ENCODE data around the gene INS.

The INS gene

GRCh38 chr11:2144544-2145248 is 16.3 kb downstream of the INS start:
- Histone ChIP-seq H3K9me3 (ENCODE audit: control insufficient read depth, low read depth, low read length) (no peaks in the 10 kb centered on the region), H3K9ac (ENCODE audit: low read length) (no peak overlapping the region), H3K4me3 (ENCODE audit: low read length) (no peak overlapping the region), H3K36me3 (ENCODE audit: control insufficient read depth, low read depth, low read length) (no peaks in the 10 kb centered on the region), H3K27ac (ENCODE audit: low read length) (no peak overlapping the region), H3K4me1 (ENCODE audit: control insufficient read depth, low read depth, low read length) (peaks cover 8% of the 10 kb centered on the region), H3K27me3 (ENCODE audit: control insufficient read depth, insufficient read depth, low read length) (peaks cover 100% of the 10 kb centered on the region)

- Histone ChIP-seq H3K27me3 (ENCODE audit: control insufficient read depth, insufficient read depth, low read length) (peaks cover 97% of the 10 kb centered on the region), H3K9ac (ENCODE audit: low read length) (no peak overlapping the region), H3K4me3 (ENCODE audit: low read length) (no peak overlapping the region), H3K27ac (ENCODE audit: low read length) (no peak overlapping the region), H3K4me1 (ENCODE audit: control insufficient read depth, low read depth, low read length) (peaks cover 8% of the 10 kb centered on the region), H3K9me3 (ENCODE audit: control insufficient read depth, low read depth, low read length) (no peaks in the 10 kb centered on the region), H3K36me3 (ENCODE audit: control insufficient read depth, low read depth, low read length) (no peaks in the 10 kb centered on the region)
These were observed 17.0 kb downstream of the INS start for GRCh38 chr11:2143799-2144543.

- no peaks in the 10 kb centered on the region for H3K9me3 ChIP-seq (ENCODE audit: control insufficient read depth, low read depth, low read length)
- no peak overlapping the region for H3K27ac ChIP-seq (ENCODE audit: low read length)
- no peaks in the 10 kb centered on the region for H3K36me3 ChIP-seq (ENCODE audit: control insufficient read depth, low read depth, low read length)
- peaks cover 8% of the 10 kb centered on the region for H3K4me1 ChIP-seq (ENCODE audit: control insufficient read depth, low read depth, low read length)
- H3K27me3 ChIP-seq (ENCODE audit: control insufficient read depth, insufficient read depth, low read length): peaks cover 97% of the 10 kb centered on the region
- no peak overlapping the region for H3K9ac ChIP-seq (ENCODE audit: low read length)
- no peak overlapping the region for H3K4me3 ChIP-seq (ENCODE audit: low read length)
These were observed 17.6 kb downstream of the INS start for GRCh38 chr11:2143477-2143798.

GRCh38 chr11:2142762-2143202 is 18.2 kb downstream of the INS start:
- H3K27ac ChIP-seq (ENCODE audit: low read length): no peak overlapping the region
- H3K9me3 ChIP-seq (ENCODE audit: control insufficient read depth, low read depth, low read length): no peaks in the 10 kb centered on the region
- H3K36me3 ChIP-seq (ENCODE audit: control insufficient read depth, low read depth, low read length): no peaks in the 10 kb centered on the region
- H3K4me3 ChIP-seq (ENCODE audit: low read length): no peak overlapping the region
- no peak overlapping the region for H3K9ac ChIP-seq (ENCODE audit: low read length)
- peaks cover 97% of the 10 kb centered on the region for H3K27me3 ChIP-seq (ENCODE audit: control insufficient read depth, insufficient read depth, low read length)
- peaks cover 6% of the 10 kb centered on the region for H3K4me1 ChIP-seq (ENCODE audit: control insufficient read depth, low read depth, low read length)

- Histone ChIP-seq H3K9ac (ENCODE audit: low read length) (no peak overlapping the region), H3K27ac (ENCODE audit: low read length) (no peak overlapping the region), H3K9me3 (ENCODE audit: control insufficient read depth, low read depth, low read length) (no peaks in the 10 kb centered on the region), H3K36me3 (ENCODE audit: control insufficient read depth, low read depth, low read length) (no peaks in the 10 kb centered on the region), H3K4me3 (ENCODE audit: low read length) (no peak overlapping the region), H3K4me1 (ENCODE audit: control insufficient read depth, low read depth, low read length) (peaks cover 6% of the 10 kb centered on the region), H3K27me3 (ENCODE audit: control insufficient read depth, insufficient read depth, low read length) (peaks cover 97% of the 10 kb centered on the region)
These were observed 18.7 kb downstream of the INS start for GRCh38 chr11:2142300-2142759.

GRCh38 chr11:2140411-2141400 is 20.3 kb downstream of the INS start:
- Histone ChIP-seq H3K4me3 (ENCODE audit: low read length) (no peak overlapping the region), H3K27me3 (ENCODE audit: control insufficient read depth, insufficient read depth, low read length) (peaks cover 97% of the 10 kb centered on the region), H3K27ac (ENCODE audit: low read length) (no peak overlapping the region)

GRCh38 chr11:2139621-2140337 is 21.2 kb downstream of the INS start:
- peaks cover 11% of the 10 kb centered on the region for H3K4me1 ChIP-seq (ENCODE audit: control insufficient read depth, low read depth, low read length)
- H3K36me3 ChIP-seq (ENCODE audit: control insufficient read depth, low read depth, low read length): no peaks in the 10 kb centered on the region
- no peaks in the 10 kb centered on the region for H3K9me3 ChIP-seq (ENCODE audit: control insufficient read depth, low read depth, low read length)
- no peak overlapping the region for H3K9ac ChIP-seq (ENCODE audit: low read length)
- H3K27ac ChIP-seq (ENCODE audit: low read length): no peak overlapping the region
- peaks cover 97% of the 10 kb centered on the region for H3K27me3 ChIP-seq (ENCODE audit: control insufficient read depth, insufficient read depth, low read length)
- no peak overlapping the region for H3K4me3 ChIP-seq (ENCODE audit: low read length)

More at GRCh38 chr11:2140411-2141400, 20.3 kb downstream of the INS start:
- H3K9ac ChIP-seq (ENCODE audit: low read length): no peak overlapping the region
- peaks cover 11% of the 10 kb centered on the region for H3K4me1 ChIP-seq (ENCODE audit: control insufficient read depth, low read depth, low read length)
- H3K36me3 ChIP-seq (ENCODE audit: control insufficient read depth, low read depth, low read length): no peaks in the 10 kb centered on the region
- no peaks in the 10 kb centered on the region for H3K9me3 ChIP-seq (ENCODE audit: control insufficient read depth, low read depth, low read length)

GRCh38 chr11:2139123-2139521 is 21.9 kb downstream of the INS start, which contains the start of gene IGF2:
TSS of gene IGF2 (minus strand) at chr11:2139389. CDS start at chr11:2135523, 3,866 bp downstream.
- Histone ChIP-seq H3K27ac (ENCODE audit: low read length) (no peak within 1 kb of the TSS), H3K9ac (ENCODE audit: low read length) (no peak within 1 kb of the TSS), H3K36me3 (ENCODE audit: control insufficient read depth, low read depth, low read length) (no peaks in the 10 kb centered on the region), H3K4me3 (ENCODE audit: low read length) (no peak within 1 kb of the TSS), H3K9me3 (ENCODE audit: control insufficient read depth, low read depth, low read length) (no peaks in the 10 kb centered on the region), H3K27me3 (ENCODE audit: control insufficient read depth, insufficient read depth, low read length) (peaks cover 97% of the 10 kb centered on the region), H3K4me1 (ENCODE audit: control insufficient read depth, low read depth, low read length) (peaks cover 11% of the 10 kb centered on the region)

- Histone ChIP-seq H3K27me3 (ENCODE audit: control insufficient read depth, insufficient read depth, low read length) (peaks cover 97% of the 10 kb centered on the region), H3K4me1 (ENCODE audit: control insufficient read depth, low read depth, low read length) (peaks cover 6% of the 10 kb centered on the region), H3K36me3 (ENCODE audit: control insufficient read depth, low read depth, low read length) (no peaks in the 10 kb centered on the region), H3K9ac (ENCODE audit: low read length) (no peak overlapping the region), H3K27ac (ENCODE audit: low read length) (no peak overlapping the region), H3K4me3 (ENCODE audit: low read length) (no peak overlapping the region), H3K9me3 (ENCODE audit: control insufficient read depth, low read depth, low read length) (no peaks in the 10 kb centered on the region)
These were observed 22.4 kb downstream of the INS start for GRCh38 chr11:2138431-2139122.

GRCh38 chr11:2138068-2138430 is 23.0 kb downstream of the INS start:
- H3K4me1 ChIP-seq (ENCODE audit: control insufficient read depth, low read depth, low read length): peaks cover 5% of the 10 kb centered on the region
- no peaks in the 10 kb centered on the region for H3K9me3 ChIP-seq (ENCODE audit: control insufficient read depth, low read depth, low read length)
- peaks cover 97% of the 10 kb centered on the region for H3K27me3 ChIP-seq (ENCODE audit: control insufficient read depth, insufficient read depth, low read length)
- H3K9ac ChIP-seq (ENCODE audit: low read length): no peak overlapping the region
- H3K4me3 ChIP-seq (ENCODE audit: low read length): no peak overlapping the region
- H3K36me3 ChIP-seq (ENCODE audit: control insufficient read depth, low read depth, low read length): no peaks in the 10 kb centered on the region
- no peak overlapping the region for H3K27ac ChIP-seq (ENCODE audit: low read length)
